Loucy (cell line): ENCODE data around the gene PLSCR1.

Source experiments
- CTCF ChIP-seq: fragments of 200-600 bp; sonication (generic); conservative IDR thresholded peaks from 2 replicates; pipeline ENCODE4 v1.5.1; 2014; ENCODE audit warnings: mild to moderate bottlenecking, antibody characterized with exemption, low read length
- EZH2phosphoT487 ChIP-seq: fragments of 200-600 bp; IDR thresholded peaks from 2 replicates; pipeline ENCODE4 v1.6.1; 2018; ENCODE audit warnings: antibody characterized with exemption, mild to moderate bottlenecking, moderate library complexity, borderline replicate concordance

GRCh38 chr3:146502887-146503460, 41.4 kb downstream of the PLSCR1 start:
- TF ChIP-seq CTCF (no peak), EZH2phosphoT487 (no peak)
